Brain microvascular endothelial cell (primary cell): Measurements from ENCODE around the gene PRR14.
A peak's percentile ranks its signal among the peaks of the same experiment; 100 is the strongest.

ENCODE experiments used
- DNase-seq: peaks from one replicate; pipeline ENCODE4 v3.0.0-alpha.2; 2020
- H3K27ac ChIP-seq: fragments of 250-450 bp; sonication (Bioruptor Pico); 2 replicates; pipeline ENCODE4 v1.5.1; 2020; ENCODE audit warnings: mild to moderate bottlenecking, moderate library complexity
- H3K27me3 ChIP-seq: fragments of 250-450 bp; sonication (Bioruptor Pico); replicated peaks from 2 replicates; pipeline ENCODE4 v1.5.1; 2020; ENCODE audit warnings: mild to moderate bottlenecking
- H3K36me3 ChIP-seq: fragments of 250-450 bp; sonication (Bioruptor Pico); replicated peaks from 2 replicates; pipeline ENCODE4 v1.5.1; 2020; ENCODE audit warnings: mild to moderate bottlenecking
- H3K4me3 ChIP-seq: 2 replicates; pipeline ENCODE4 v1.5.1; 2011; ENCODE audit warnings: low read depth, mild to moderate bottlenecking, control low read depth, low read length, moderate library complexity
- in situ Hi-C: cut with HindIII; loops from 2 replicates; pipeline ENCODE4 v1.10.0; 2017; ENCODE audit warnings: low sequenced_read_pairs, low pct_ligation_motif_present
- TF ChIP-seq, protein P1 (sequence below): IDR thresholded peaks from 2 replicates; pipeline ENCODE4 v1.5.1; 2011; ENCODE audit warnings: low read depth, mild to moderate bottlenecking, moderate library complexity, low read length, control low read depth, inconsistent platforms; ENCODE audit errors: missing control alignments

The PRR14 gene

DNA sequence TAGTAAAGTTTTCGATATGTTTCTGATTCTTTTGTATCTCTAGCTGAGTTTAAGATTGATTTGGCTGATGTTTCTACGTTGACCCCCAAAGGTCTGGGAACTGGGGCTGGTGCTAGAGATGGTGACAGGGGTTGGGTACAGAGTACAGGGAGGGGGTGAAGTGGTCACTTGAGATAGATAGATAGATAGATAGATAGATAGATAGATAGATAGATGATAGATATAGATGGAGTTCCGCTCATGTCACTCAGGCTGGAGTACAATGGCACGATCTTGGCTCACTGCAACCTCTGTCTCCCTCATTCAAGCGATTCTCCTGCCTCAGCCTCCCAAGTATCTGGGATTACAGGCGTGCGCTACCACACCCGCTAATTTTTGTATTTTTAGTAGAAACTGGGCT, 5.6 kb downstream of the PRR14 start:
- in situ Hi-C loops = no loop called here
- DNase-seq = no peak
- TF ChIP-seq, protein P1, sequence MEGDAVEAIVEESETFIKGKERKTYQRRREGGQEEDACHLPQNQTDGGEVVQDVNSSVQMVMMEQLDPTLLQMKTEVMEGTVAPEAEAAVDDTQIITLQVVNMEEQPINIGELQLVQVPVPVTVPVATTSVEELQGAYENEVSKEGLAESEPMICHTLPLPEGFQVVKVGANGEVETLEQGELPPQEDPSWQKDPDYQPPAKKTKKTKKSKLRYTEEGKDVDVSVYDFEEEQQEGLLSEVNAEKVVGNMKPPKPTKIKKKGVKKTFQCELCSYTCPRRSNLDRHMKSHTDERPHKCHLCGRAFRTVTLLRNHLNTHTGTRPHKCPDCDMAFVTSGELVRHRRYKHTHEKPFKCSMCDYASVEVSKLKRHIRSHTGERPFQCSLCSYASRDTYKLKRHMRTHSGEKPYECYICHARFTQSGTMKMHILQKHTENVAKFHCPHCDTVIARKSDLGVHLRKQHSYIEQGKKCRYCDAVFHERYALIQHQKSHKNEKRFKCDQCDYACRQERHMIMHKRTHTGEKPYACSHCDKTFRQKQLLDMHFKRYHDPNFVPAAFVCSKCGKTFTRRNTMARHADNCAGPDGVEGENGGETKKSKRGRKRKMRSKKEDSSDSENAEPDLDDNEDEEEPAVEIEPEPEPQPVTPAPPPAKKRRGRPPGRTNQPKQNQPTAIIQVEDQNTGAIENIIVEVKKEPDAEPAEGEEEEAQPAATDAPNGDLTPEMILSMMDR = no peak
- Histone ChIP-seq H3K36me3 (peaks cover 29% of the 10 kb centered on the region), H3K27me3 (no peaks in the 10 kb centered on the region), H3K27ac (no peak overlapping the region), H3K4me3 (no peak overlapping the region)

DNA sequence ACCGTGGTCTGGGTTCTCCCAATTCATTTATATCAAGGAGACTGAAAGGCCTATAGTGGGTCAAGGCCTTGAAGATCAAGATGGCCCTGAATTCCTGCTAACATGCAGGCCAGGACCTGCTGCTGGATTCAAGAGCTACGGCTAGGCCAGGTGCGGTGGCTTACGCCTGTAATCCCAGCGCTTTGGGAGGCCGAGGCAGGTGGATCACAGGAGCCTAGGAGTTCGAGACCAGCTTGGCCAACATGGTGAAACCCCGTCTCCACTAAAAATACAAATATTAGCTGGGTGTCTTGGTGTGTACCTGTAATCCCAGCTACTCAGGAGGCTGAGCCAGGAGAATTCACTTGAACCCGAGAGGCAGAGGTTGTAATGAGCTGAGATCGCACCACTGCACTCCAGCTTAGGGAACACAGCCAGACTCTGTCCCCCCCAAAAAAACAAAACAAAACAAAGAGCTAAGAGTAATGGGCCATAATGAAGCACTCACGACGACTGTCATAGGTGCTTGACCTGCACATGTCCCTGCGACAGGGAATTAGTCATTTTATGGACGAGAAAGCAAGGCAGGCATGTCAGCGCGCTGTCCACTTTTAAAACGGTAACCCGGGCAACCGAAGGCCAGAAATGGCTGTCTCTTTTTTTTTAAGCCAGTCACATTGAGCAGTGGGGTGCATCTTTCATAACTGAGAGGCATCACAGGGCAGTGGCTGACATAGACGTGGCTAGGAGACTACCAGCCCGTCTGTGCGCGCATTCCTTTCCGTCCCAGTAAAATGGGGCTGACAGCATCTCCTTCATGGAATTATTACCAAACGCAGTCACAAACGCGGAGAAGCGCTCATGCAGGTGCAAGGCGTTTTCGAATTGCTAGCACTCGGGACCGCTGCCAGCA, 6.5 kb downstream of the PRR14 start:
- Histone ChIP-seq H3K27me3 (no peaks in the 10 kb centered on the region), H3K27ac (peak overlapping the region; percentile 49), H3K4me3 (peak overlapping the region; percentile 57), H3K36me3 (peaks cover 36% of the 10 kb centered on the region)
- TF ChIP-seq, protein P1 = no peak
- no peak for DNase-seq
- in situ Hi-C loops = no loop called here

DNA sequence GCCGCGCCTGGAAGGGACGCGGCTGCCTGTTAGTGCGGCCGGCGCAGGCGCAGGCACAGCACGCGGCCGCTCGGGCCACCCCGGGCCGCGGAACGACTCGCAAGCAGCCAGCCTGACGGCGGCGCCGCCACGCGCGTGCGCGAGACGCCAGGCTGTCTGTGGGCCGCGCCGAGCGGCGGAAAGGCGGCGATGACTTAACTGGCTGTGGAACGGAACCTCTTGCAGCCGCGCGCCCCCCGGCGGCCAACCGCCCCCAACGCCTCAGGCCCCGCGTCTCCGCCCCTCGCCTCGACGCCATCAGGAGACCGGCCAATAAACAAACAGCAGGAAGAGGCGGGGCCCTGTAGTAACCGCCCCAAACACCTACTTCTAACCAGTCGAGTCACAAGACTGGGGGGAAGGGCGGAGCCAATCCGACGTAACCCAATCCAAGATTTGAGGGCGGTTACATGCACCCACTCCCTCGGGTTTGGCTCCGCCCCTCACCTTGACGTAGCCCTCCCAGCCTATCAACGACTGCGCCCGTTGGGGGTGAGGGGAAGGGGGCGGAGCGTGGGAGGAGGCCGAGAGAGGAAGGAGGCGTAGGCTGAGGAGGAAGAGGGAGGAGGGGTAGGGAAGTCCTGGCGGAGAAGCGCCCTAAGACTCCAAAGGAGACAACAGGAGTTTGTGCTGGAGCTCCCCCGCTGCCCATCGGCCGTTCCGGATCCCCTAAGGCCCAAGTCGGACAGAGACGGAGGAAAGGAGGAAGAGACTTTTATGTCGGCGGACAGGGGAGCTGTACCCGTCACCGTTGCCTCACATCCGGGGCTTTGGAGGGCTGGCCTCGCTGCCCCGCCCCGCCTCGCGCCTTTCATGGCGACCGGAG, 7.3 kb downstream of the PRR14 start, which contains the start of gene FBRS:
Gene FBRS, plus strand, starts transcription at position 566 of the 865 bp plus-strand sequence. CDS start 1,088 bp downstream, outside the sequence.
- in situ Hi-C loops = no loop called here
- Histone ChIP-seq H3K27ac (peak within 1 kb of the TSS; percentile 99), H3K27me3 (no peaks in the 10 kb centered on the region), H3K36me3 (peaks cover 41% of the 10 kb centered on the region), H3K4me3 (peak within 1 kb of the TSS; percentile 89)
- TF ChIP-seq, protein P1 = peak; percentile 65
- peak; percentile 100 for DNase-seq

DNA sequence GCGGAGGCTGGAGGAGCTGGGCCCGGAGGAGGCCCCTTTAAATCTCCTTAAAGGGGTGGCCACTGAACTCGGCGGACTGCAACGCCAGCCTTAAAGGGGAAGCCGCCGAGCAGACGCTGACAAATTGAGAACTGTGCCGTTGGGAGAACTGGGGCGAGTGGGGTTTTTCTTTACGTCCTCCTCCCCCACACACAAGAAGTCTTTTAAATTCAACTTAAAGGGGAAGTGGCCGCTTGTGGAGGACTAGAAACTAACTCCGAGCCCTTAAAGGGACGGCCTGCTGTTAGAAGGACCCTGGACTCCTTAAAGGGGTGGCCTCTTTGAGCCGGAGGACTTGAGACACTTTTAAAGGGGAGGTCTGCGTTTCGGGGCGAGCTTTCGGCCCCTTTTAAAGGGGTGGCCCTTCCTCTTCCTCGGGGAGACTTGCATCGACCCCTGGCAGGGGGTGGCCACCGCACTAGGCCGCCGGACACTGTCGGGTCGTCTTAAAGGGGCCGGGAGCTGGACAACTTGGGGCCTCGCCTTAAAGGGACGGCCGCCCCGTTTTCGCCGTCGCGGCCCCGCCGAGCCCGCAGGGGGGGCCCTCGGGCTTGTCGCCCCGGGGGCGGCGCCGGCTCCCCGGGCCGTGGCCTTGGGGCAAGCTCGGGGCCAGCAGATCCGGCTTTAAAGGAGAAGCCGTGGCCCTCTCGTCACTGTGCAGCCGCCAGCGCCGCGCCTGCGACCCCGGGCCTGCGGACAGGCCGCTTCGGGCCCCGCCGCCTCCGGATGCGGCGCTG, 8.2 kb downstream of the PRR14 start:
- TF ChIP-seq, protein P1 = no peak
- H3K36me3 ChIP-seq = peaks cover 42% of the 10 kb centered on the region
- DNase-seq = peak; percentile 92
- in situ Hi-C loops = no loop called here
- peak overlapping the region; percentile 89 for H3K4me3 ChIP-seq
- H3K27me3 ChIP-seq = no peaks in the 10 kb centered on the region
- H3K27ac ChIP-seq = peak overlapping the region; percentile 99
